ENCODE measurements around the gene COPG2.
A peak's percentile ranks its signal among the peaks of the same experiment; 100 is the strongest.

DNA sequence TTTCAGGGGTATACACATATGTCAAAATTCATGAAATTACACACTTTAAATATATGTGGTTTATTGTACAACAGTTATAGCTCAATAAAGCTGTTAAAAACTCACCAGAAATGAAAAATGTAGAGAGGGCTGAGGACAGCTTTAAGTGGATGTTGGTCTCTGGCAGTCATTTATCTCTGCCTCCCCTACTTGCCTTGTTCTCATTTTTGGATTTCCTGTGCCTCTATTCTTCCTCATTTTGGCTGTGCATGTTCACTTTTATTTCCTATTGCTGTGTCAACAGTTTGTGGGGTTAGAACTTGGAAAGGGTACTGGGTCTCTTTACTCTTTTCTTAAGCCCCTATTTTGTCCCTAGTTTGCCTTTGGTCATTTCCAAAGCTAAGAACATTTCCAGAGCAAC is 195.3 kb downstream of the COPG2 start:
- TF ChIP-seq POLR2AphosphoS5 (IDR thresholded peaks at IDR 0.05; ENCODE audit: borderline replicate concordance, low read depth, low read length): peak; percentile 59; the same call in 1 of the 2 replicates
- no peak for TF ChIP-seq EZH2 (IDR thresholded peaks at IDR 0.05)
- TF ChIP-seq FOXP2 (optimal IDR thresholded peaks at IDR 0.05; ENCODE audit: control extremely low read depth, extremely low read length, insufficient read depth): no peak
